Suppressor macrophage (primary cell): ENCODE measurements around the gene PTEN.
"Not testable (repeated sequence)": the region's sequence is repeated elsewhere in the genome, so short reads cannot be mapped to it uniquely, and the experiment has no call there.

Experiments
- DNase-seq, 4 experiments: peaks; one replicate each; pipeline ENCODE4 v3.0.0-alpha.2; 2020 to 2022
- total RNA-seq, 17 experiments: gene quantifications; one replicate each; lab custom pipeline; 2026; ENCODE audit warnings: mixed read lengths in 6 of 17, inconsistent platforms in 3 of 17; lab: John Stamatoyannopoulos, UW

Gene PTEN
- total RNA-seq: 83.8 to 179 (median 133) reads per million in 17 experiments

DNA sequence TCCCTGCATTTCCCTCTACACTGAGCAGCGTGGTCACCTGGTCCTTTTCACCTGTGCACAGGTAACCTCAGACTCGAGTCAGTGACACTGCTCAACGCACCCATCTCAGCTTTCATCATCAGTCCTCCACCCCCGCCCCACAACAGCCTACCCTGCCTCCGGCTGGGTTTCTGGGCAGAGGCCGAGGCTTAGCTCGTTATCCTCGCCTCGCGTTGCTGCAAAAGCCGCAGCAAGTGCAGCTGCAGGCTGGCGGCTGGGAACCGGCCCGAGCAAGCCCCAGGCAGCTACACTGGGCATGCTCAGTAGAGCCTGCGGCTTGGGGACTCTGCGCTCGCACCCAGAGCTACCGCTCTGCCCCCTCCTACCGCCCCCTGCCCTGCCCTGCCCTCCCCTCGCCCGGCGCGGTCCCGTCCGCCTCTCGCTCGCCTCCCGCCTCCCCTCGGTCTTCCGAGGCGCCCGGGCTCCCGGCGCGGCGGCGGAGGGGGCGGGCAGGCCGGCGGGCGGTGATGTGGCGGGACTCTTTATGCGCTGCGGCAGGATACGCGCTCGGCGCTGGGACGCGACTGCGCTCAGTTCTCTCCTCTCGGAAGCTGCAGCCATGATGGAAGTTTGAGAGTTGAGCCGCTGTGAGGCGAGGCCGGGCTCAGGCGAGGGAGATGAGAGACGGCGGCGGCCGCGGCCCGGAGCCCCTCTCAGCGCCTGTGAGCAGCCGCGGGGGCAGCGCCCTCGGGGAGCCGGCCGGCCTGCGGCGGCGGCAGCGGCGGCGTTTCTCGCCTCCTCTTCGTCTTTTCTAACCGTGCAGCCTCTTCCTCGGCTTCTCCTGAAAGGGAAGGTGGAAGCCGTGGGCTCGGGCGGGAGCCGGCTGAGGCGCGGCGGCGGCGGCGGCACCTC, at the start of gene PTEN, which contains the start of gene KLLN:
Gene PTEN, plus strand, starts transcription at position 573 of the 891 bp plus-strand sequence. CDS start 845 bp downstream, outside the sequence.
Gene KLLN, minus strand, starts transcription at position 481 of the 891 bp plus-strand sequence. CDS start 1,046 bp downstream, outside the sequence.
- peak; percentile 91 to 96 (median 94) for DNase-seq

GRCh38 chr10:87816163-87816897, 47.1 kb upstream of the PTEN start:
- peak in 2 of 4 experiments; percentile 14 for DNase-seq

GRCh38 chr10:87816898-87817608, 46.4 kb upstream of the PTEN start:
- DNase-seq: peak; percentile 1 to 41 (median 15)

GRCh38 chr10:87817609-87818504, 45.6 kb upstream of the PTEN start, which contains the start of gene ATAD1:
Gene ATAD1 (minus strand): TSS chr10:87818226. CDS start chr10:87814599, 3,627 bp downstream.
- DNase-seq: peak; percentile 82 to 92 (median 90)

GRCh38 chr10:87818505-87819288, 44.7 kb upstream of the PTEN start:
- peak; percentile 14 to 47 (median 32) for DNase-seq

- no peak for DNase-seq
Observed at GRCh38 chr10:87819289-87819585, 44.2 kb upstream of the PTEN start.

GRCh38 chr10:87826653-87827052, 36.8 kb upstream of the PTEN start:
- DNase-seq: no peak

DNA sequence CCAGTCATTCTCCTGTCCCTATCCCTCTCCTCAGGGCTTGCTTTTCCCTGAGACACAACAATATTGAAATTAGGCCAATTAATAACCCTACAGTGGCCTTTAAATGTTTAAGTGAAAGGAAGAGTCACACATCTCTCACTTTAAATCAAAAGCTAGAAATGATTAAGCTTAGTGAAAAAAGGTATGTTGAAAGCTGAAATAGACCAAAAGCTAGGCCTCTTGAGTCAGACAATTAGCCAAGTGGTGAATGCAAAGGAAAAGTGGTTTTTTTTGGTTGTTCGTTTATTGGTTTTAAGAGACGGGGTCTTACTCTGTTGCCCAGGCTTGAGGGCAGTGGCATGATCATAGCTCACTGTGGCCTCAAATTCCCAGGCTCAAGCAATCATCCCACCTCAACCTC, 35.7 kb upstream of the PTEN start:
- no peak for DNase-seq

DNA sequence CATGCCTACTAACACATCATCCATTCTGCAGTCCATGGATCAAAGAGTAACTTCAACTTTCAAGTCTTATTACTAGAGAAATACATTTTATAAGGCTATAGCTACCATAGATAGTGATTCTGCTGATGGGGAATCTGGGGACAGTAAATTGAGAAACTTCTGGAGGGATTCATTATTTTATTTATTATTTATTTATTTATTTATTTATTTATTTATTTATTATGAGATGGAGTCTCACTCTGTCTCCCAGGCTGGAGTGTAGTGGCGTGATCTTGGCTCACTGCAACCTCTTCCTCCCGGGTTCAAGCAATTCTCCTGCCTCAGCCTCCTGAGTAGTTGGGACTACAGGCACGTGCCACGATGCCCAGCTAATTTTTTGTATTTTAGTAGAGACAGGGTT, 34.4 kb upstream of the PTEN start:
- not testable (repeated sequence) for DNase-seq

DNA sequence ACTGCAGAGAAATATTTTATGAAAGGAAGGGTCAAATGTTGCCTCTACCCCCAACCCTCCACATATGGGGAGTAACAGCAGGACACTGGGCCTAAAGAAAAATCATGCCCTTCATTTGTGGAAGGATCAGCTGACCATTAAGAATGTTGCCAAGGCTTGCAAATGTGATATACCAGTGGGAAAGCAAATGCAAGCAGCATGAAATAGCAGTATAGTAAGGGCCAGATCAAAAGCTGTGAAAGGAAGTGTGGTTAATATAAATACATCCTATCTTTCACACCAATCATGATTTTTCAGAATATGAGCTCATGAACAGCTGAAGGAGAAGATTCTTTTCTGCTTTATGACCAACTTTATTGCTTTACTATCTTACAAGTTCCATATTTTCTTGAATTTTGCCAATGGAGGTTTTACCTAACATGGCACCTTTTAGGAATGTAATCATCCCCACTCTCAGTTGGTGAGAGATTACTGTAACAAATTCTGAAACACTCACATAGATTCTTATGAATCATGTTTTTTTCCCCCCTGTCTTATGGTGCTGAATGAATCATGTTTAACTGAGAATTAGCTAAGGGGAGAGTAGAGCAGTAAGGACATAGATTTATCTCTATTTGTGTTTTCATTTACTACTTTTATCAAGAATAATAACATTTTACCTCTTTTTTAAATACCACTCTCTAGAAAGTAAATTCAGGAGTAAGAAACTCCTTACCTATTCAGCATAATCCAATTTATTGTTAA, 33.3 kb upstream of the PTEN start:
- no peak for DNase-seq

DNA sequence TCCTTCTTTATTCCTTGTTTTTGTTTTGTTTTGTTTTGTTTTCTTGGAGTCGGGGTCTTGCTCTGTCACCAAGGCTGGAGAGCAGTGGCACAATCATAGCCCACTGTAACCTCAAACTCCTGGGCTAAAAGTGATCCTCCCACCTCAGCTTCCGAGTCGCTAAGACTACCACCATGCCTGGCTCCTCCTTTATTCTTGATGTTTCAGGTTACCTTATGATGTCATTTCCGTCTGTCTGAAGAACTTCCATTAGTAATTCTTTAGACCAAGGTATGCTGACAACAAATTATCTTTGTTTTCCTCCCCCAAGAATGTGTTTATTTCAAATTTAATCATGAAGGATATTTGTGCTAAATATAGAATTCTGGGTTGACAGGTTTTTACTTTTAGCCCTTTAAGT, 27.3 kb upstream of the PTEN start:
- no peak for DNase-seq

GRCh38 chr10:87837445-87837844, 26.0 kb upstream of the PTEN start:
- DNase-seq: peak; percentile 35 to 64 (median 52)

DNA sequence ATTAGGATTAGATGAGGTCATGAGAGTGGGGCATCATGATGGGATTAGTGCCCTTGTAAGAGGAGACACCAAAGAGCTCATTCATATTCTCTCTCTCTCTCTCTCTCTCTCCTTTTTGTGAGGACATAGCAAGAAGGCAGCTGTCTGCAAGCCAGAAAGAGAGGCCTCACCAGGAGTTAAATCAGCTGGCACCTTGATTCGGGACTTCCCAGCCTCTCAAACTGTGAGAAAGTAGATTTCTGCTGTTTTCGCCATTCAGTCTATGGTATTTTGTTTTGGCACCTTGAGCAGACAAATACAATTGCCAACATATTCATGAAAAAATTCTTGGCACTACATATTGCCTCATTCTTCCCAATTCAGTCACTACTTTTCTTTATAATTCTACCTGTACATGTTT, 24.8 kb upstream of the PTEN start:
- DNase-seq: no peak

GRCh38 chr10:87841186-87841585, 22.2 kb upstream of the PTEN start:
- no peak for DNase-seq

DNA sequence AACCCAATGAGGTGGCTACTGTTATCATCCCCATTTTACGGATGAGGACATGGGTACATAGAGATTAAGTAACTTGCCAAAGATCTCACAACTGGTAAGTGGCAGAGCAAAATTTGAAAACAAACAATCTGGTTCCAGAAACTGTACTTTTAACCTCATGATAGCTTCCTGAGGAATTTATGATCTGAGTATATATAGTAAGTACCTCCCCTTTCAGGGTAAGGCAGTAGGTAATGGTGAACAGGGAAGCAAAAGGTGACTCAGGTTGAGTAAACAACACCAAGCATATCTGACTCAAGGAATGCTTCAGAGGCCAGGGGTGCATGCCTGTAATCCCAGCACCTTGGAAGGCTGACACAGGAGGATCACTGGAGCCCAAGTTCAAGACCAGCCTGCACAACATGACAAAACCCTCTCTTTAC, 21.2 kb upstream of the PTEN start:
- no peak for DNase-seq

GRCh38 chr10:87842776-87843497, 20.5 kb upstream of the PTEN start:
- no peak for DNase-seq

GRCh38 chr10:87843714-87844113, 19.7 kb upstream of the PTEN start:
- no peak for DNase-seq

DNA sequence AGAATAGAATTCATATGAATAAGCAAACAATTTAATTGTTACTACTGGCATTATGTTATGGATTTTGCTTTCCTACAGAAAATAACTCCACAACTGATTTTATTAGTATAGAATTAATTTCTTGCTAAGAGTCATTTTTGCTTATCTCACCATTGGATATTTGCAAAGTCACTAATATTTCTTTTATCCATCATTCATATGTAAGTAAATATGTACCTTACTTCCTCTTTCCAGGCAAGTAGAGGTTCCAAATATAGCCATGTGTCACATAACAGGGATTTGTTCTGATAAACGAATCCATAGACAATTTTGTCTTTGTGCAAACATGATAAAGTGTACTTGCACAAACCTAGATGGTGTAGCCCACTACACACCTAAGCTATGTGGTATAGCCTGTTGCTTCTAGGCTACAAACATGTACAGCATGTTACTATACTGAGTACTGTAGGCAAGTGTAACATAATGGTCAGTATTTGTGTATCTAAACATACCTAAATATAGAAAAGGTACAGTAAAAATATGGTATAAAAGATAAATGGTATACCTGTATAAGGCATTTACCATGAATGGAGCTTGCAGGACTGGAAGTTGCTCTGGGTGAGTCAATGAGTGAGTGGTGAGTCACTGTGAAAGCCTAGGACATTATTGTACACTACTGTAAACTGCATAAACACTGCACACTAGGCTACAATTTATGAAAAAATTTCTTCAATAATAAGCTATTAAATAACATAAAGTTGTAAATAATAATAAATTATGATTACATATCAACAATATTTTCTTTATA, 18.4 kb upstream of the PTEN start:
- peak in 2 of 4 experiments; percentile 27 to 36 for DNase-seq

GRCh38 chr10:87845624-87845998, 17.8 kb upstream of the PTEN start:
- no peak for DNase-seq
